IPS-NIHi7 (cell line): Measurements from ENCODE around the gene PHYHD1.

Experiments
- DNase-seq: peaks from one replicate; pipeline ENCODE4 v3.0.0; 2012; ENCODE audit warnings: mixed read lengths; ENCODE audit errors: extremely low spot score

PHYHD1 gene

DNA sequence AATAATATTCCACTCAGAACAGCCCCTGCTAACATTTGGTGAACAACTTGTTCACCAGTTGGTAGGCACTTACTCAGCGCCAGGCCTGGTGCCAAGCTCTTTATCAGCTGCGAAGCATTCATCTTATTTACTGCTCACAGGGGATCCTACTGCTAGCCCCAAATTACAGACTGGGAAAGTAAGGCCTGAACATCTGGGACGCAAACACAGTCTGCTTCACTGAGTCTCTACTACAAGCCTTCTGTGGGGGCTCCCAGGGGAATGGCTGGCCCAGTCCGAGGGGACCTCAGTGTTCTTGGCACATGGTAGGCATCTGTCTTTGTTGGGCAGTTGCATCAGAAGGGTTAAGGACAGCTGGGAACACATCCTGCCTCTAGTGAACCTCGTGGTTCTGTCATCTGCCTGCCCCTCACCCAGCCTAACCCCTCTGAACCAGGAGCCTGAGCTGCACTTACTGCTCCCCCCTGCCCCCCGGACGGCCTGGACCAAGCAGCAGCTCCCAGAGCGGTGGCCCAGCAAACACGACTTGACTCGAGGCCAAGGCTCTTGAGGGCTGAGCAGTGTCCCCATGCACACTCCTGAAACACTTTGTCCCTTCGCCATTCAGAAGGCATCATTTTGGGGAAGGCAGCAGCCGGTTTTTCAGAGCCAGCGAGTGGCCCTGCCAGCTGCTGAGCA lies at the start of gene PHYHD1:
Gene PHYHD1, plus strand, starts transcription at position 602 of the 678 bp plus-strand sequence. CDS start 1,342 bp downstream, outside the sequence.
- DNase-seq: no peak

DNA sequence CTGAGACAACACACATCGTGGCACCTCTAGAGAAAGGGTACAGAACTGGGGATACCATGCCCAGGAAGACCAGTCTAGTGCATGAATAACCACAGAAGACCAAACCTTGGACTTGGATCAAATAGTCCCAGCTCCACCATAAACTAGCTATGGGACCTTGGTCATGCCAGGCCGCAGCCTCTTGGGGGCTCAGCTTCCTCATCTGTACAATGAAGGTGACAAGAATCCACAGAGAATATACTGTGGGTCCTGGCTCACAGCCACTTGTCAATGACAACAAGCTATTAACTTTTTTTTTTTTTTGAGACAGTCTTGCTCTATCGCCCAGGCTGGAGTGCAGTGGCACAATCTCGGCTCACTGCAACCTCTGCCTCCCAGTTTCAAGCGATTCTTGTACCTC lies 42.9 kb upstream of the PHYHD1 start:
- DNase-seq: no peak

DNA sequence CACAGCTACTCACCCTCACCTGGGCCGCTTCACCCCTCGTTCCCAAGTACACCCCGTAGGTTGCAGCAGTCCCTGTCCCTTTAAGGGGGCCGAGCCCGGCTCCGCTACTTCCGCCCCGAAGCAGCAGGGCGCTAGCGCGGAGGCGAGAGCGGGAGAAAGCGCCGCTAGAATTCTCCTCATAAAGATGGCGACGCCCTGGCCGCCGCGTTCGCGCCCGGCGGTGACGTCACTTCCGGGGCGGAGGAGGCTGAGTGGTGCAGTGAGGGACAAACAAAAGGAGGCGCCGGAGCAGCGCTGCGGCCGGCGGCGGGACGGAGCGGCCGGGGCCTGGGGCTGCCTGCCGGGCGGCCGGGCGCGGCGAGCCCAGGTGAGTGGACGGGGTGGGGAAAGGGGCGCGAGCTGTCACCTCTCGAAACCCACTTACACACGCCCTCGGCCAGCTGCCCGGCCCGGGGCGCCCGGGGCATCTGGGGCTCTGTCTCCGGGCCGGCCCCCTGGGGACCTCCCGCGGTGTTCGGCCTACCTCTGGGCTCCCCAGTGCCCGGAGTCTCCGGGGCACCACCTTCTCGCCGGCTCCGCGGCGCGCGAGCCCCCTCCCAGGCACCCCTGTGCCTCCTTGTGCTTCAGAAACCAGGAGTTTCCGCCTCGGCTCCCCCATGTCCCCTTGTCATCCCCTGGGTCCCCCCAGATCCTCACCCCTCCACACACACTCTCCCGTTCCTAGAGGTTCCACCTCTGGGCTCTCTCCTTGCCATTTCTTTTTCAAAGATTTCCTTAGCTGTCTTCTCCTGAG lies 38.7 kb upstream of the PHYHD1 start, which contains the start of the genes KYAT1 and LRRC8A:
Gene KYAT1, minus strand, starts transcription at position 67 of the 793 bp plus-strand sequence. CDS start 36,545 bp downstream, outside the sequence.
Gene LRRC8A, plus strand, starts transcription at position 250 of the 793 bp plus-strand sequence. CDS start 25,032 bp downstream, outside the sequence.
- peak; percentile 93 for DNase-seq

DNA sequence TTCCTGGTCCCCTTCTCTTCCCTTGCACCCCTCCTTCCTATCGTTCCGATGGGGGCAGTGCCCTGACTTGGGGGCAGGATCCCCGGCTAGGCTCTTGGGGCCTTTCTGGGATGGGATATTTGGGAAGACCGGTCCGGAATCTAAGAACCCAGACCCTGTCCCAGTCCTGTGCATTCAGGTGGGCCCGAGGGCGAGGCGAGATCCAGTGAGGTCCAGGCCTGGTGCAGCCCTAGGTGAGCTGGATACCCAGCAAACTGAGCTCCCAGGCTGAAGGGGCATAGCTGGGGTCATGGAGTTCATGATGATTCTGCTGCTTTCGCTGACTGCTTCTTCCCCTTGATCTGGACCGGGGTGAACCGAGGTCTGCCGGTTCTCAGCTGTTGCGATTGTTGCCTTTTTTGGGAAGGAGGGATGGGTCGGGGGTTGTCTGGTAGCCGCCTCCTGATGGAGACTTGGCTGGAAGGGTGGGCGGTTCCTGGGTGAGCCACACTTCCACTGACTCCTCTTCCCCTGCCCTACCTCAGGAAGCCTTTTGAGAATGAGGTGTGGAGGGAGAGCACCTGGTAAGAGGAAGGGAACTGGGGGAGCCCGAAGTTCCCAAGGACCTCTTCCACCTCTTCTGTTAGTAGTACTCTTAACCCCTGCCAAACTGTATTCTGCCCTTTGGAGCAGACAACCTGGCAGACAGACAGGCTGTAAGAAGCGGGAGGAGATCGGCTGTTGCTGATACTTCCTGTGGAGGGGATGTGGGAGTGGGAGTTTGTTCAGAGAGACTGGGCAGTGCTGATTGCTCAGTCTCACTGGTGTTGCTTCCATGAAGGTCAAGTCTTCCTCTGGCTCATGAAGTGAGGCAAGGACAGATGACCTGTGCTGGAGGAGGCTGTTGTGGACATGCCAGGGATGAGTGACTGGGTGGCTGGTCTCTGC lies 37.8 kb upstream of the PHYHD1 start:
- DNase-seq: no peak

DNA sequence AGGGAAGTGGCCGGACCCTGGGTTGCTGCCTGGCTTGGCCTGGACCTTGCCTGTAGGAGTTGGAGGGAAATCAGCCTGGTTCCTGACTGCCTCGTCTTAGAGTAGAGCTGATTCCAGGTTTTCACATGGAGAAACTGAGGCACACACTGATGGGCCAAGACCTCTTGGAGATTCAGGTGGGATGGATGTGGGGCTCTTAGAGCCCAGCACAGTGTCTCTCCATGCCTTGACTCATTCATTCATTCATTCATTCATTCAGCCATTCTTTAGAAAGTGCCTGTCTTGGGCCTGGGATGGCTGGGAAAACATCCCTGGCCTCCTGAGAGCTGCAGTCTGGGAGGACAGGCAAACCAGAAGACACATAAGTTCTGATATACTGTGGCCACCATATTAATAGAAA lies 36.6 kb upstream of the PHYHD1 start:
- DNase-seq: no peak

DNA sequence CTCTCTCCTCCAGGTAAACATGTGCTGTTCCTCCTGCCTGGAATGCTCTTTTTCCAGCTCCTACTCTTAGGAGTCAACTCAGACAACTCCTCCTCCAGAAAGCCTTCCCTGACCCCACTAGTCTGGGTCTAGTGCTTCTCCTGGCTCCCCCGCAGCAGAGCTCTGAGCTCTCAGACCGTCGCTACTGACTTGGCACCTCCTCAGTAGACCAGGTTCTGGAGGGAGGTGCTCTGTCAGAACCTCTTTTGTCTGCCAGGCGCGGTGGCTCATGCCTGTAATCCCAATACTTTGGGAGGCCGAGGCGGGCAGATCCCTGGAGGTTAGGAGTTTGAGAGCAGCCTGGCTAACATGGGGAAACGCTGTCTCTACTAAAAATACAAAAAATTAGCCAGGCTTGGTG lies 35.4 kb upstream of the PHYHD1 start:
- DNase-seq: no peak

DNA sequence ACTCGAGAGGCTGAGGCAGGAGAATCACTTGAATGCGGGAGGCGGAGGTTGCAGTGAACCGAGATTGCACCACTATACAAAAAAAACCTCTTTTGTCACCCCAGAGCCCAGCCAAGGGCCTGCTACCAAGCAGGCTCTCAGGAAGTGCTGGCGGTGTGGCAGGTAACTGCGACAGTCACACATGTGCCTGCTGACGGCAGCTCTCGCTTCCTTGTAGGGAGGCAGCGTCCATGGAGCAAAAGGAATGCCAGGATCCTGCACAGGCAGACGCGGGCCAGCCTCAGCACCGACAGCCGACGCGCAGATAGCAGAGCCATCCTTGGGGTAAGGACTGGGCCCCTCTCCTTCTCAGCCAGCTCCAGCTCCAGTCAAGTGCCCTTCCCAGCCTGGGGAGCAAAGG lies 35.0 kb upstream of the PHYHD1 start:
- DNase-seq: no peak

DNA sequence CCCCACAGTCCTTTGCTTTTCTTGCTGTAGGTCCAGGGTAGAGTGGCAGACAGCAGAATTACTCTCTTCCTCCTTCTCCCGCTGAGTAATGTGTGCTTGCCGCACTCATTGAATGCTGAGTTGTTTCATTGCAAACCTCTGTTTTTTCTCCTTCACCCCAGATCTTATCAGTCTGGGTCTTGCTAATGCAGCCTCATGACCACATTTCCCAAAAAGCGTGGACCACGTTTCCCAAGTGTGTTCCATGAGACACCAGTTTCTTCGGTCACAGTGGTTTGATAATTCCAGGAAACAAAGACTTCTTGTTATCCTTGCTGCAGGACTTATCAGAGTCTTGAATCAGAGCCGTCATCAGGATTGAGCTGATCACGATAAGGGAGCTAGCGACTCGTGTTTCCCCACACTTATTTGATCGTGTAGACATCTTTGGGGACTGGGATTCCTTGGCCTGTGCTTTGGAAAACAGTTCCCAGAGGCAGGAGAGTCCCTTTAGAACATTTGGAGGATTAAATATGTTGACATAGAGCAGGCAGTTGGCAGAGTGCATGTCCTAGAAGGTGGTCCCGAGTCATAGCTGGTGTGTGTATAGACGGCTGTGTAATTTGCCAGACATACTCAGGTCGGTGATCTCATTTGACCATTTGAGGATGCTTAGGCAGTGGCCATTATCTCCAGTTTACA lies 34.4 kb upstream of the PHYHD1 start:
- no peak for DNase-seq

DNA sequence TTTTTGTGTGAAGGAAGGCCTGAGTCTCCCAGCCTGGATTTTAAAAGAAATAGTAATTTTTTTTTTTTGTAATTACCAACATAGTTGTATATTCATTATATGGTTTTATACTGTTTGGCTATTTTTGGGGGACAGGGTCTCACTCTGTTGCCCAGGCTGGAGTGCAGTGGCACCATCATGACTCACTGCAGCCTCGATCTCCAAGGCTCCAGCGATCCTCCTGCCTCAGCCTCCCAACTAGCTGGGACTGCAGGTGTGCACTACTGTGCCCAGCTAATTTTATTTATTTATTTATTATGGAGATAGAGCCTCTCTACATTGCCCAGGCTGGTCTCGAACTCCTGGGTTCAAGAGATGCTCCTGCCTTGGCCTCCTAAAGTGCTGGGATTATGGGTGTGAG lies 33.7 kb upstream of the PHYHD1 start:
- DNase-seq: no peak

DNA sequence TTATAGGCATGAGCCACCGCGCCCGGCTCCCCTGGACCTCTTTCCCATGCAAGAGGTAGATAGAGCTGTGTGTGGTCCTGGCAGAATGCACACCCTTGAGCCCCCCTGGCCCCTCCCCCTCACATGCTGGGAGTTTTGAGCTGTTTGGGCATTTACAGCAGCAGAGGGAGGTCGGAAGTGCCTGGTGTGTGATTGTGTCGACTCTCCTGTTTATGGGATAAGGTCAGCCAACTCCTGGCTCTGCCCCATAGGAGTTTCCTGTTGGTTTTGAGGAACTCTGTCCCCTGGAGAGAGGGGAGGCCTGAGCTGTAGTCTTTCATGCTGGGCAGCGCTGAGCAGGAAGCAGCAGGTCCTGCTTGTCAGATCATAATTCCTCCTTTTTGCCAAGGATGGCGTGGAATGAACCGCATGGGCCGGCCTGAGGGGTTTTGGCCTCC lies 32.9 kb upstream of the PHYHD1 start:
- DNase-seq: peak; percentile 74

DNA sequence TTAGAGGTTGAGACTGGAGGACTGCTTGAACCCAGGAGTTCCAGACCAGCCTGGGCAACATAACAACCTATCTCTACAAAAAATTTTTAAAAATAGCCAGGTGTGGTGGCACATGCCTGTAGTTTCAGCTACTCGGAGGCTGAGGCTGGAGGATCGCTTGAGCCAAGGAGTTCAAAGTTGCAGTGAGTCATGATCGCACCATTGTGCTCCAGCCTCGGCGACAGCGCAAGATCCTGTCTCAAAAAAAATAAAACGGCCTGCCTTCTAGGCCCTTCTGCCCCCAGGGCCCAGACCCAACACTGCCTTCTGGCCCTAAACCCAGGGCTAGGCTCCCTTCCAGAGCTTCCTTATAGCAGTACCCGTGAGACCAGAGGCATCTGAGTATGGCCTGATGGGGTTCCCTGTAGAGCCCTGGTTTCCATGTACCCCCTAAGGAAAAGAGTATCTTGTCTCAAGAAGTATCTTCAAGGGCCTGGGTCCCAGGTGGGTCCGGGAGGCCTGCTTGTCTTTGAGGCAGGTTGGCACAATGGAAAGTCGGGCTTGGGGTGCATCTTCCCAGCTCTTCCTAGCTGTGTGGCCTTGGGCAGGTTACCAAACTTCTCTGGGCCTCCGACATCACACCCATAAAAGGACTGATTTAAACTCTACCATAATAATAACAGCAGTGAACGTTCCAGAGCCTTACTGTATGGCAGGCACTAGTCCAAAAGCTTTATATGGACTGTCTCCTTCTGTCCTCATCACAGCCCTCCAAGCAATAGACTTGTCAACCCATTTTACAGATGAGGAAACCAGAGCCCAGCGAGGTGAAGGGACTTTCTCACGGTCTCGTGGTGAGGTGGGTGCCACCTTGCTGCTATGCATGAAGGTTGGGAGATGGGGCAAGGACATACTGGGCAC lies 29.2 kb upstream of the PHYHD1 start:
- no peak for DNase-seq

DNA sequence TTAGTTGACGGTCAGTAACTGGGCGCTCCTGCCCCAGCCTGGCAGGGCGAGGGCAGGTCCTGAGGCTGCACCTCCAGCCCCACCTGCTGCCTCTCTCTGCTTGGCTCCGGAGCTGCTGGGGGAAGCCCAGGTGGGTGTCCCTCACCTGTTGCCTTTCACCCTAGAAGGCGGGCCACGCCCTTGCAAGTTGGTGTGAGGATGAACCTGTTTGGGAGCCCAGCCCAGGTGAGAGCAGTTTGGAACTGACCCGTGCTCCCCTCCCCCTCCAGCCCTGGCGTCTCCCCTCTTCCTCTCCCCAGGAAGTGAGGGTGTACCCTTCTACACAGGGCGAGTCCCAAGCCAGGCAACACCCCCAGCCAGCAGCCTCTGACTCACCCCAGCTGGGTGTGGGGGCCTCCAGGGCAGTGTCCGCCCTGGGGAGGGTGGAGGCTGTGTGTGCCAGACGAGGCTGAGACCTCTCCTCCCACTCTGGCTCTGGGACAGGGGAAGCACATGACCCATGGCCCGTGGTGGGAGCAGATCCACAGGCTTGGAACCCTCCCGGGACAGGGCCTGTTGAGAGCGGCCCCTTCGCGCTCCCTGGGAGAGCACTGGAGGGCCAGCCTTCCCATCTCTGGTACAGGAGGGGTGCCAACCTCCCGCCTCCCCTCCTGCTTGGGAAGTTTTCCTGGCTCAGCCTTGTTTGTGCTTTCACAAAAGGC lies 28.4 kb upstream of the PHYHD1 start:
- DNase-seq: no peak

DNA sequence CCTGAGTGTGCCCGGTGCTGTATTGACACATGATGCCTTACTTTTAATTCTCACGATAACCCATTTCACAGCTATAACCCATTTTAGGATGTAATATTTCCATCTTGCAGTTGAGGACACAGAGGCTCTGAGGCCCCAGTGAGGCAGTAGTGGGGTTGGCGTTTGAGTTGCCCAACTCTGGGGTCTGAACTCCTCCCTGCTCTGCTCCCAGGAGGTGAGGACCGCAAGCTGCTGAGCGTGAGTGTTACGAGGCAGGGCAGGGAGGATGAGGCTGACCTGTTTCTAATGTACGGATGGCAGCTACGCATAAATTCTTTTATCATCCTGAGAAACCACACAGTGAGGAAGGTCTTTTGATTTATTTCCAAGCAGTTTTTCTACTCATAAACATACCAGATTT lies 27.4 kb upstream of the PHYHD1 start:
- DNase-seq: no peak

DNA sequence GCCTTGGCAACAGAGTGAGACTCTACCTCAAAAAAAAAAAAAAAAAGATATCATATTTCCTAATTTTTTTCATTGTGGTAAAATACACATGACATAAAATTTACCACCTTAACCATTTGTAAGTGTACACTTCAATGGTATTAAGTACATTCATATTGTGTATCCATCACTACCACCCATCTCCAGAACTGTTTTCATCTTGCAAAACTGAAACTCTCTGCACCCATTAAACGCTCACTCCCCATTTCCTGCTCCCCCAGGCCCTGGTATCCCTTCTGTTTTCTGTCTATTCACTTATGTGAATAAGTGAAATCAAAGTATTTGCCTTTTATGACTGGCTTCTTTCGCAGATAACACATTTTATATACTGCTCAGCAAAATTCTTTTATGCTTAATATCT lies 26.0 kb upstream of the PHYHD1 start:
- no peak for DNase-seq

DNA sequence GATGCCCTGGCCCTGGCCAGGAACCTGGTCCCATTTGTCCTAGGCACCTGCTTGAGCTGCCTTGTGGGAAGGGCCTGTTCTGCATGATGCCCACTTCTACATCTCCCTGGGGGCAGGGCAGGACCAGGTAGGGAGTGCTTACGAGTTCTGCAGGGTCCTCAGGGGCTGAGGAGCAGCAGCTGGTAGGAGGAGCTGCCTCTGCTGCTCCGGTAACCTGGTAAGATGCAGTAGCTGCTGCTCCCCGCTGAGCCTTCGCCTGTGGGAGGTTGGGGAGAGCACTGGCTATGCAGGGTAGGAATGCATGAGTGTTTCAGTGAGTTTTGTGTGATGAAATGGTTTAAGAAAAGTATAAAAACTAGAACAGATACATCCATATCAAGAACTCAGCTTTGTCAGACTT lies 25.2 kb upstream of the PHYHD1 start:
- peak; percentile 48 for DNase-seq

DNA sequence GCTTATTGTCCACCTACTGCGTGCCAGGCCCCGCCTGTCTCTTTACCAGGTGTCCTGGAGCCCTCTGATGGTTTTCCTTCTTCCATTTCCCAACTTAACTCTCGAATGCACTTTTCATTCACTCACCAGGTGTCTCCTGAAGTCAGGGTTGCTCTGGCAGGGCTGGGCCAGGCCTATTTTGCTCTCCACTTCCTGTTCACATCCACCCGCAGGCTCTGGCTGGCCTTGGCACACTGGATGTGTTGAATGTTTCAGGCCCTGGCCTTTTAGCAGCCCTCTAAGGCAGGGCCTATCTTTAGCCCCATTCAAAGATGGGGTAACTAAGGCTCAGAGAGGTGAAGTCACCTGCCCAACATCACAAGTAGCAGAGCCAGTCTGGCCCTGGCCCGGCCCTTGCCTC lies 22.4 kb upstream of the PHYHD1 start:
- DNase-seq: no peak

DNA sequence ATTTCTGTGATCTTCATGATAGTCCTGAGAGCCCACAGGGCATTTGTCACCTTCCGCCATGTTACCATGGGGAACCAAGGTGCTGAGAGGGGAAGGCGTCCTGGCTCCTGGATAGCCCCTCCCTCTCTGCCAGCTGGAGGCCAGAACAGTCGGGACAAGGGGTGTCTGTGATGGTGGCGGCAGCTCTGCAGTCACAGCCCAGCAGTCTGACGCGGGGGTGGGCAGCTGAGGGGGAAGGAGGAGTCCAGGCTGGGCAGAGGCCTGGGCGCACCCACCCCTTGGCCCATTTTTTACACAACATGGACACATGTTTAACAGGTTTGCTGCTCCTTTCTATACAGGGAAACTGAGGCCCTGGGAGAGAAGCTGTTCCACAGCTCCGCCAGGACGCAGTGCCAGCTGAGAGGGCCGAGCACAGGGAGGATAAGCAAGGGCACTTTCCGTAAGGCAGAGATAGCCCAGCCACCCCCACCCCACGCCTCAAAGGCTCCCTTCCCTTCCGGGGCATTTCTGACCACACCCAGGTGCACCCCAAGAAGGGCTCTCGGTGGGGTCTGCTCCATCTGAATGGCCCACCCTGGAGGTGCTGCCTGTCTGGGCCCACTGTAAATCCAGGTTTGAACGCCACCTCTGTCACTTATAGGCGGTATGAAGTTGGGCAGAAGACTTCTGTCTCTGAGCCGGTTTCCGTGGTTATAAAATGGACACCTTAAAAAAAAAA lies 21.8 kb upstream of the PHYHD1 start:
- DNase-seq: no peak

DNA sequence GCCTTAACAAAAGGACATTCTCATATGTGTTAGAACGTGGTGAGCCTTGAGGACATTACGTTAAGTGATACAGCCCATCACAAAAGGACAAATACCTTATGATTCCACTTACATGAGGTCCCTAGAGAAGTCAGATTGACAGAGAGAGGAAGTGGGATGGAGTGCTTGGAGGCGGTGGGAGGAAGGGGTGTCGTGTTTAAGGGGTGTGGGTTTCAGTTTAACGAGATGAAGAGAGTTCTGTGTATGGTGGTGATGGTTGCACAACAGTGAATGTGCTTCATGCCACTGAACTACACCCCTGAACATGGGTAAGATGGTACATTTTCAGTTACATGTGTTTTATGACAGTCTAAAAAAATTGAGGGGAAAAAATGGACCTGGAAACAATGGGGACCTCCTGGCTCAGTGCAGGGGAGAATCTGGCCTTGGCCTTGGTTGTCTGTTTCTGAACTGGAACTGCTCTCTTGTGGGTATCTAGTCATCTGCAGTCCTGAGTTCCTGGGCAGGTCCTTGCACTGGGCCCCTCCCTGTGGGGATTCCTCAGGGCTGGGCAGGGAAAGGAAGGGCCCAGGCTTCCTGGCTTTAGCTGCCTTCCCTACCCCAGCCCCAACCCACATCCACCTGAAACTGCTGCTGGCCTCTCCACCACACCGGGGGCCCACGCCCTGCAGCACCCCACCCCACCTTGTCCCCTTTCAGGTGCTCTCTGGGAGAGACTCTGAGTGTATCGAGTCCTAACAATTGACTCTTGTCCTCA lies 21.0 kb upstream of the PHYHD1 start:
- DNase-seq: no peak
